Neuron (in vitro differentiated cells): ENCODE results near the gene ZNF419.
A peak's percentile ranks its signal among the peaks of the same experiment; 100 is the strongest.
"Not testable (repeated sequence)": the region's sequence is repeated elsewhere in the genome, so short reads cannot be mapped to it uniquely, and the experiment has no call there.

ENCODE experiments used
- H2AFZ ChIP-seq: one replicate; pipeline ENCODE4 v1.6.1; 2013; ENCODE audit warnings: low read depth, mild to moderate bottlenecking, inconsistent platforms, low read length, moderate library complexity
- H3K27me3 ChIP-seq: one replicate; pipeline ENCODE4 v1.6.1; 2013; ENCODE audit warnings: low read length; ENCODE audit not compliant: insufficient read depth
- H3K36me3 ChIP-seq: one replicate; pipeline ENCODE4 v1.6.1; 2013; ENCODE audit warnings: low read length; ENCODE audit not compliant: insufficient read depth
- H3K4me1 ChIP-seq: one replicate; pipeline ENCODE4 v1.6.1; 2013; ENCODE audit warnings: low read length; ENCODE audit not compliant: insufficient read depth
- H3K4me3 ChIP-seq: 2 replicates; pipeline ENCODE4 v1.5.1; 2013; ENCODE audit warnings: mild to moderate bottlenecking, low read length, moderate library complexity
- H3K9me3 ChIP-seq: one replicate; pipeline ENCODE4 v1.6.1; 2013; ENCODE audit warnings: low read length

Gene ZNF419

GRCh38 chr19:57499680-57500395, 12.3 kb downstream of the ZNF419 start, which contains the start of gene ZNF773:
TSS of gene ZNF773 (plus strand) at chr19:57499938. CDS start at chr19:57500081, 143 bp downstream.
- not testable (repeated sequence) for H3K4me1 ChIP-seq, H3K27me3 ChIP-seq, H2AFZ ChIP-seq
- peaks cover 22% of the 10 kb centered on the region for H3K36me3 ChIP-seq
- H3K9me3 ChIP-seq: peaks cover 23% of the 10 kb centered on the region
- H3K4me3 ChIP-seq: peak within 1 kb of the TSS; percentile 80

GRCh38 chr19:57500400-57500799, 12.8 kb downstream of the ZNF419 start:
- H2AFZ ChIP-seq, H3K27me3 ChIP-seq, H3K4me1 ChIP-seq: not testable (repeated sequence)
- peak overlapping the region; percentile 52 for H3K4me3 ChIP-seq
- H3K9me3 ChIP-seq: peaks cover 24% of the 10 kb centered on the region
- H3K36me3 ChIP-seq: peaks cover 20% of the 10 kb centered on the region

- H3K36me3 ChIP-seq: peaks cover 45% of the 10 kb centered on the region
- no peaks in the 10 kb centered on the region for H3K4me1 ChIP-seq
- no peaks in the 10 kb centered on the region for H3K27me3 ChIP-seq
- no peak overlapping the region for H2AFZ ChIP-seq
- H3K4me3 ChIP-seq: no peak overlapping the region
- H3K9me3 ChIP-seq: peaks cover 35% of the 10 kb centered on the region
These were observed 18.6 kb downstream of the ZNF419 start for GRCh38 chr19:57506163-57506562.

GRCh38 chr19:57511484-57511883, 23.9 kb downstream of the ZNF419 start:
- Histone ChIP-seq H3K9me3 (peaks cover 26% of the 10 kb centered on the region), H3K4me3 (no peak overlapping the region), H3K36me3 (peaks cover 27% of the 10 kb centered on the region), H2AFZ (no peak overlapping the region), H3K27me3 (no peaks in the 10 kb centered on the region), H3K4me1 (no peaks in the 10 kb centered on the region)

GRCh38 chr19:57512845-57513244, 25.3 kb downstream of the ZNF419 start:
- Histone ChIP-seq H3K4me1 (no peaks in the 10 kb centered on the region), H3K9me3 (peaks cover 17% of the 10 kb centered on the region), H3K36me3 (peaks cover 24% of the 10 kb centered on the region), H3K27me3 (no peaks in the 10 kb centered on the region), H3K4me3 (no peak overlapping the region), H2AFZ (no peak overlapping the region)

GRCh38 chr19:57515255-57515654, 27.7 kb downstream of the ZNF419 start:
- Histone ChIP-seq H2AFZ (no peak overlapping the region), H3K27me3 (no peaks in the 10 kb centered on the region), H3K4me3 (no peak overlapping the region), H3K4me1 (no peaks in the 10 kb centered on the region), H3K36me3 (peaks cover 21% of the 10 kb centered on the region), H3K9me3 (peaks cover 21% of the 10 kb centered on the region)

GRCh38 chr19:57518021-57518420, 30.5 kb downstream of the ZNF419 start:
- H3K9me3 ChIP-seq: peaks cover 17% of the 10 kb centered on the region

GRCh38 chr19:57527136-57527881, 39.8 kb downstream of the ZNF419 start, which contains the start of gene ZNF549:
TSS of gene ZNF549 (plus strand) at chr19:57527356. CDS start at chr19:57527574, 218 bp downstream.
- H3K36me3 ChIP-seq: peaks cover 15% of the 10 kb centered on the region
- H3K9me3 ChIP-seq: peaks cover 9% of the 10 kb centered on the region
- H2AFZ ChIP-seq: peak within 1 kb of the TSS; percentile 56
- H3K4me3 ChIP-seq: peak within 1 kb of the TSS; percentile 95
- peaks cover 9% of the 10 kb centered on the region for H3K4me1 ChIP-seq
- H3K27me3 ChIP-seq: no peaks in the 10 kb centered on the region

More at GRCh38 chr19:57518021-57518420, 30.5 kb downstream of the ZNF419 start:
- not testable (repeated sequence) for H3K4me1 ChIP-seq, H2AFZ ChIP-seq, H3K4me3 ChIP-seq, H3K27me3 ChIP-seq
- peaks cover 20% of the 10 kb centered on the region for H3K36me3 ChIP-seq

GRCh38 chr19:57537953-57538547, 50.5 kb downstream of the ZNF419 start:
- Histone ChIP-seq H3K36me3 (peaks cover 90% of the 10 kb centered on the region), H2AFZ (no peak overlapping the region), H3K4me3 (no peak overlapping the region)

More at GRCh38 chr19:57537953-57538547, 50.5 kb downstream of the ZNF419 start:
- H3K9me3 ChIP-seq: peaks cover 74% of the 10 kb centered on the region
- no peaks in the 10 kb centered on the region for H3K27me3 ChIP-seq
- no peaks in the 10 kb centered on the region for H3K4me1 ChIP-seq
